SK-N-SH (cell line): ENCODE results near the gene KCNJ4.
"Not testable (repeated sequence)": the region's sequence is repeated elsewhere in the genome, so short reads cannot be mapped to it uniquely, and the experiment has no call there.

Experiments
- EP300 ChIP-seq, 2 experiments: IDR thresholded peaks; 2 replicates each; pipeline versions ENCODE4 v1.4.0 to v1.6.1; 2012; ENCODE audit warnings: borderline replicate concordance in 1 of 2, low read depth in 1 of 2, low read length in 1 of 2
- GABPA ChIP-seq: IDR thresholded peaks from 2 replicates; pipeline ENCODE4 v1.4.0; 2012; ENCODE audit warnings: low read depth, mild to moderate bottlenecking
- NFIC ChIP-seq: IDR thresholded peaks from 2 replicates; pipeline ENCODE4 v1.4.0; 2012; ENCODE audit warnings: borderline replicate concordance
- POLR2AphosphoS5 ChIP-seq: IDR thresholded peaks from 2 replicates; pipeline ENCODE4 v1.6.1; 2012; ENCODE audit warnings: low read depth, low read length
- SMC3 ChIP-seq: IDR thresholded peaks from 2 replicates; pipeline ENCODE4 v1.6.1; 2012; ENCODE audit warnings: low read depth, low read length, improper control_type of control experiment
- YY1 ChIP-seq: IDR thresholded peaks from 2 replicates; pipeline ENCODE4 v1.4.0; 2012; ENCODE audit warnings: low read depth, mild to moderate bottlenecking
- TF ChIP-seq, protein P1 (sequence below): fragments of 200-600 bp; sonication (generic); IDR thresholded peaks from 2 replicates; pipeline ENCODE4 v1.6.1; 2017; ENCODE audit warnings: antibody characterized with exemption, mild to moderate bottlenecking, moderate library complexity

DNA sequence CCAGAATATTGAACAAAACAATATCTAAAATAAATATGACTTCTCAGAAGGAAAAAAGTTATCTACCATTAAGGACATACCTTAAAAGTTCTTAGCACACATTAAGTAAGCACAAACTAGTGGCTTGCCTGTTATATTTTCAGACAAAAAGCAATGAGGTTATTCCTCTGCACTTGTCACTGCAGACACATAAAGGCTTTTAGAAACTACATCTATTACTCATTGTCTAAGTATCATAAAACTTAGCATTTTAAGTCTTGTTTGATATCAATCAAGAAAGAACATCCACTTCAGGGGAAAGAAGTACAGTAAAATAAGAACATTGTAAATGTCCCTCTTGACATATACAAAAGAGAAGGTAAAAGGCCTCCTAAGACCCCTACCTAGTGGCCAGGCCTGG, 59.1 kb downstream of the KCNJ4 start:
- not testable (repeated sequence) for TF ChIP-seq NFIC; GABPA; YY1; POLR2AphosphoS5; EP300 (IDR thresholded peaks at IDR 0.05; ENCODE audit: borderline replicate concordance in 1 of 2, low read depth in 1 of 2, low read length in 1 of 2); SMC3
- TF ChIP-seq, protein P1, sequence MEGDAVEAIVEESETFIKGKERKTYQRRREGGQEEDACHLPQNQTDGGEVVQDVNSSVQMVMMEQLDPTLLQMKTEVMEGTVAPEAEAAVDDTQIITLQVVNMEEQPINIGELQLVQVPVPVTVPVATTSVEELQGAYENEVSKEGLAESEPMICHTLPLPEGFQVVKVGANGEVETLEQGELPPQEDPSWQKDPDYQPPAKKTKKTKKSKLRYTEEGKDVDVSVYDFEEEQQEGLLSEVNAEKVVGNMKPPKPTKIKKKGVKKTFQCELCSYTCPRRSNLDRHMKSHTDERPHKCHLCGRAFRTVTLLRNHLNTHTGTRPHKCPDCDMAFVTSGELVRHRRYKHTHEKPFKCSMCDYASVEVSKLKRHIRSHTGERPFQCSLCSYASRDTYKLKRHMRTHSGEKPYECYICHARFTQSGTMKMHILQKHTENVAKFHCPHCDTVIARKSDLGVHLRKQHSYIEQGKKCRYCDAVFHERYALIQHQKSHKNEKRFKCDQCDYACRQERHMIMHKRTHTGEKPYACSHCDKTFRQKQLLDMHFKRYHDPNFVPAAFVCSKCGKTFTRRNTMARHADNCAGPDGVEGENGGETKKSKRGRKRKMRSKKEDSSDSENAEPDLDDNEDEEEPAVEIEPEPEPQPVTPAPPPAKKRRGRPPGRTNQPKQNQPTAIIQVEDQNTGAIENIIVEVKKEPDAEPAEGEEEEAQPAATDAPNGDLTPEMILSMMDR = not testable (repeated sequence)
